Measurements from ENCODE around the gene ABCA7.

- TF ChIP-seq CTCF (IDR thresholded peaks at IDR 0.05) (no peak), POLR2A (IDR thresholded peaks at IDR 0.05) (no peak)
Measured at GRCh38 chr19:1097810-1098176, 57.9 kb downstream of the ABCA7 start.
